H1 (cell line): Measurements from ENCODE around the gene ZNF91. TPM values are rescaled to one million over a fixed set of nuclear protein-coding genes. Genes with fewer than 3 reads are reported as not detected.
"Not testable (repeated sequence)": the region's sequence is repeated elsewhere in the genome, so short reads cannot be mapped to it uniquely, and the experiment has no call there.

Experiments used
- CTCF ChIA-PET: fragments of 300-600 bp; sonication (Branson Sonifier 250); formaldehyde crosslinking; loops from one replicate; lab custom pipeline; 2021; ENCODE audit not compliant: partially characterized antibody; lab: Charles Lee
- POLR2A ChIA-PET: fragments of 300-600 bp; sonication (Branson Sonifier 250); formaldehyde crosslinking; loops from one replicate; lab custom pipeline; 2021; ENCODE audit warnings: inconsistent platforms; ENCODE audit not compliant: partially characterized antibody; lab: Charles Lee
- DNase-seq, 2 experiments: peaks; one replicate each; pipeline versions ENCODE4 v3.0.0 to v3.0.0-alpha.2; 2010 to 2022; ENCODE audit warnings: low spot score in 2 of 2, low read depth in 1 of 2, mixed read lengths in 1 of 2
- FAIRE-seq: peaks from 2 replicates; lab custom pipeline; 2011; peaks lifted over from hg19 to GRCh38; lab: Jason Lieb, UNC
- H2AFZ ChIP-seq: 2 replicates; pipeline ENCODE4 v1.8.1; 2012; ENCODE audit warnings: low read length, inconsistent platforms
- H2AK5ac ChIP-seq: 2 replicates; pipeline ENCODE4 v1.6.1; 2013; ENCODE audit warnings: low read depth, low read length
- H2BK120ac ChIP-seq: replicated peaks from 2 replicates; pipeline ENCODE3; 2013; ENCODE audit warnings: low read depth, low read length, inconsistent platforms
- H2BK12ac ChIP-seq: 2 replicates; pipeline ENCODE4 v1.6.1; 2013; ENCODE audit warnings: low read depth, low read length
- H2BK15ac ChIP-seq: 2 replicates; pipeline ENCODE4 v1.6.1; 2013; ENCODE audit warnings: low read length
- H2BK20ac ChIP-seq: 2 replicates; pipeline ENCODE4 v1.6.1; 2013; ENCODE audit warnings: low read length
- H2BK5ac ChIP-seq: 2 replicates; pipeline ENCODE4 v1.6.1; 2013; ENCODE audit warnings: low read depth, low read length
- H3K14ac ChIP-seq: 2 replicates; pipeline ENCODE4 v1.6.1; 2013; ENCODE audit warnings: inconsistent platforms; ENCODE audit not compliant: insufficient read length
- H3K18ac ChIP-seq: 2 replicates; pipeline ENCODE4 v1.6.1; 2013; ENCODE audit warnings: low read length; ENCODE audit errors: extremely low read depth
- H3K23ac ChIP-seq: 2 replicates; pipeline ENCODE4 v1.6.1; 2013; ENCODE audit warnings: inconsistent platforms; ENCODE audit not compliant: insufficient read length
- H3K23me2 ChIP-seq: 2 replicates; pipeline ENCODE4 v1.6.1; 2013; ENCODE audit warnings: low read depth, low read length
- H3K27ac ChIP-seq: 2 replicates; pipeline ENCODE4 v1.6.1; 2011; ENCODE audit warnings: low read depth, low read length, inconsistent platforms
- H3K27me3 ChIP-seq, 4 experiments: replicated peaks in 1 of 4; 1 replicate in 1 of 4; 2 replicates in 3 of 4; pipeline versions ENCODE4 v1.6.1 to v1.8.1; 2011 to 2013; ENCODE audit warnings: low read length in 3 of 4, mild to moderate bottlenecking in 3 of 4, inconsistent platforms in 2 of 4, mixed read lengths in 2 of 4, moderate library complexity in 1 of 4; ENCODE audit not compliant: control insufficient read depth in 3 of 4, insufficient read depth in 3 of 4; ENCODE audit errors: extremely low read depth in 1 of 4
- H3K36me3 ChIP-seq, 4 experiments: 2 replicates each; pipeline versions ENCODE4 v1.6.1 to v1.8.1; 2011 to 2013; ENCODE audit warnings: mild to moderate bottlenecking in 4 of 4, low read length in 3 of 4, moderate library complexity in 2 of 4, control low read depth in 1 of 4, inconsistent platforms in 1 of 4; ENCODE audit not compliant: insufficient read depth in 4 of 4, control insufficient read depth in 2 of 4
- H3K4ac ChIP-seq: replicated peaks from 2 replicates; pipeline ENCODE3; 2013; ENCODE audit warnings: low read length, low read depth, mixed read lengths, inconsistent platforms; ENCODE audit not compliant: insufficient read length
- H3K4me1 ChIP-seq, 4 experiments: replicated peaks in 1 of 4; 1 replicate in 1 of 4; 2 replicates in 3 of 4; pipeline versions ENCODE4 v1.6.1 to v1.8.1; 2011 to 2013; ENCODE audit warnings: low read length in 3 of 4, inconsistent platforms in 2 of 4, mixed read lengths in 1 of 4; ENCODE audit not compliant: insufficient read depth in 4 of 4, control insufficient read depth in 3 of 4
- H3K4me2 ChIP-seq, 2 experiments: 2 replicates each; pipeline versions ENCODE4 v1.6.1 to v1.8.1; 2011 to 2013; ENCODE audit warnings: low read depth in 2 of 2, low read length in 2 of 2, control low read depth in 1 of 2, inconsistent platforms in 1 of 2, mild to moderate bottlenecking in 1 of 2; ENCODE audit not compliant: insufficient read depth in 1 of 2
- H3K4me3 ChIP-seq, 4 experiments: fragments of 200-600, 300-600 bp in 1 of 4; sonication (generic), shearing (Covaris generic), sonication (Bioruptor Twin) in 1 of 4; 2 replicates each; pipeline versions ENCODE4 v1.5.1 to v1.8.1; 2011 to 2016; ENCODE audit warnings: low read length in 4 of 4, low read depth in 3 of 4, control low read depth in 2 of 4, inconsistent platforms in 2 of 4, mild to moderate bottlenecking in 2 of 4, mixed read lengths in 1 of 4, moderate library complexity in 1 of 4; ENCODE audit not compliant: insufficient read depth in 2 of 4; ENCODE audit errors: extremely low read depth in 1 of 4
- H3K56ac ChIP-seq: replicated peaks from 2 replicates; pipeline ENCODE3; 2013; ENCODE audit warnings: low read depth, mild to moderate bottlenecking, mixed read lengths, low read length, inconsistent platforms; ENCODE audit not compliant: insufficient read length
- H3K79me1 ChIP-seq: 2 replicates; pipeline ENCODE4 v1.6.1; 2013; ENCODE audit warnings: low read depth, low read length, control low read depth
- H3K79me2 ChIP-seq, 2 experiments: 2 replicates each; pipeline versions ENCODE4 v1.6.1 to v1.8.1; 2012 to 2013; ENCODE audit warnings: low read length in 2 of 2, mild to moderate bottlenecking in 2 of 2, inconsistent platforms in 1 of 2; ENCODE audit not compliant: insufficient read depth in 2 of 2, control insufficient read depth in 1 of 2
- H3K9ac ChIP-seq, 4 experiments: replicated peaks in 1 of 4; 1 replicate in 1 of 4; 2 replicates in 3 of 4; pipeline versions ENCODE4 v1.6.1 to v1.8.1; 2011 to 2013; ENCODE audit warnings: low read depth in 3 of 4, low read length in 3 of 4, control low read depth in 2 of 4, mild to moderate bottlenecking in 2 of 4, moderate library complexity in 2 of 4, inconsistent platforms in 1 of 4; ENCODE audit errors: extremely low read depth in 1 of 4
- H3K9me3 ChIP-seq, 2 experiments: 2 replicates each; pipeline versions ENCODE4 v1.6.1 to v1.8.1; 2012 to 2013; ENCODE audit warnings: mild to moderate bottlenecking in 2 of 2, moderate library complexity in 2 of 2, control low read depth in 1 of 2, inconsistent platforms in 1 of 2, low read depth in 1 of 2, low read length in 1 of 2, mixed read lengths in 1 of 2; ENCODE audit not compliant: insufficient read depth in 2 of 2
- H4K20me1 ChIP-seq, 2 experiments: replicated peaks in 1 of 2; 2 replicates each; pipeline versions ENCODE3 to v1.8.1; 2011 to 2013; ENCODE audit warnings: inconsistent platforms in 2 of 2, low read length in 2 of 2, mild to moderate bottlenecking in 1 of 2; ENCODE audit not compliant: insufficient read depth in 2 of 2, control insufficient read depth in 1 of 2
- H4K5ac ChIP-seq: 2 replicates; pipeline ENCODE4 v1.6.1; 2013; ENCODE audit warnings: low read length, low read depth, mixed read lengths, inconsistent platforms; ENCODE audit not compliant: insufficient read length
- H4K8ac ChIP-seq: 2 replicates; pipeline ENCODE4 v1.8.0; 2013; ENCODE audit warnings: mild to moderate bottlenecking, moderate library complexity, low read length, inconsistent platforms; ENCODE audit not compliant: insufficient read depth; ENCODE audit errors: extremely low read depth
- H4K91ac ChIP-seq: replicated peaks from 2 replicates; pipeline ENCODE3; 2013; ENCODE audit warnings: low read length, mixed read lengths, inconsistent platforms; ENCODE audit not compliant: insufficient read length
- WGBS, 2 experiments: shearing (Covaris generic) in 1 of 2; methylation state at CpG; one replicate each; pipeline versions ENCODE4 v1.1.6 to v1.1.7; 2013 to 2015; ENCODE audit warnings: low lambda C conversion rate in 2 of 2, mixed read lengths in 2 of 2, inconsistent platforms in 1 of 2, low coverage in 1 of 2, missing lambda C conversion rate in 1 of 2; ENCODE audit not compliant: insufficient replicate concordance in 2 of 2, insufficient coverage in 1 of 2, insufficient read length in 1 of 2; ENCODE audit errors: extremely low coverage in 1 of 2, missing lambda C conversion rate in 1 of 2; 5-methylcytosine and 5-hydroxymethylcytosine counted together
- polyA plus RNA-seq, 7 experiments: library from polyadenylated mRNA; depleted of rRNA in 3 of 7; stranded (reverse) in 5 of 7; unstranded in 2 of 7; fragments of >200 nt in 5 of 7; fragments of 200-250 nt in 2 of 7; gene quantifications; 1 replicate in 5 of 7; 2 replicates in 1 of 7; 4 replicates in 1 of 7; pipeline versions ENCODE4 v1.2.1 to v1.2.3, GENCODE V29; 2011 to 2013; ENCODE audit warnings: missing spikeins in 2 of 7, mixed read lengths in 2 of 7
- total RNA-seq: library from RNA; stranded (reverse); fragmentation: NEBNext Ultra II Directional; extraction: Animal tissue kit (Norgen Biotek cat#: 25700); gene quantifications from 2 replicates; pipeline ENCODE4 v1.2.1, GENCODE V29; 2021

The ZNF91 gene
- total and polyA plus RNA-seq, 2 of the 8 experiments (the other 6 are each of a cell fraction or from before 2014, with no cell fraction given) = 16.5 to 35.1 TPM

DNA sequence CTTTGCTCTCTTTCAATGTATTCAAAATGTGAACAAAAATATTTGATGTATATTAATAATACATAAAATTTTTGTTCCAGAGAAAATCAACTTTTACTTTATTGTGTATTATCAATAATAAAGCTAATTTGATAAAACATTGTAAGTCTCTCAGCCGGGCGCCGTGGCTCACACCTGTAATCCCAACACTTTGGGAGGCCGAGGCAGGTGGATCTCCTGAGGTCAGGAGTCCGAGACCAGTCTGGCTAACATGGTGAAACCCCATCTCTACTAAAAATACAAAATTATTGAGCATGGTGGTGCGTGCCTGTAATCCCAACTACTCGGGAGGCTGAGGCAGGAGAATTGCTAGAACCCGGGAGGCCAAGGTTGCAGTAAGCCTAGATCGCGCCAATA, 449 bp upstream of the ZNF91 start:
- H2BK12ac ChIP-seq, H3K79me1 ChIP-seq, H4K20me1 ChIP-seq, H2BK120ac ChIP-seq, H3K23ac ChIP-seq, H2BK5ac ChIP-seq, H3K27ac ChIP-seq, H4K8ac ChIP-seq, H3K4me1 ChIP-seq, H3K9ac ChIP-seq, H3K23me2 ChIP-seq, H4K91ac ChIP-seq, H2AFZ ChIP-seq, H3K18ac ChIP-seq, H3K56ac ChIP-seq, FAIRE-seq, H3K27me3 ChIP-seq, H2BK15ac ChIP-seq, H3K14ac ChIP-seq, H3K4me2 ChIP-seq, H2AK5ac ChIP-seq, H2BK20ac ChIP-seq, H3K9me3 ChIP-seq, H3K4ac ChIP-seq, DNase-seq, H4K5ac ChIP-seq: not testable (repeated sequence)
- Histone ChIP-seq H3K79me2 (peaks cover 0 to 32% of the 10 kb centered on the region in 2 experiments; a peak in 3 of 4 replicates), H3K36me3 (peaks cover 4 to 19% (median 15%) of the 10 kb centered on the region in 4 experiments), H3K4me3 (peak overlapping the region in 2 of 4 experiments; percentile 89 to 98; a peak in 1 of 8 replicates)
- ChIA-PET POLR2A (interaction anchor here (0.7 to 9.8 kb wide), 11 partner anchors 8 to 638 kb away, joined by 3 to 116 read pairs (median 4); partner anchors contain the start of genes ZNF681 and ZNF724), CTCF (interaction anchor here (0.6 to 1.6 kb wide), 3 partner anchors 8 to 44 kb away, joined by 3 to 4 read pairs (median 3); no protein-coding TSS in a partner anchor)
- WGBS, 2 experiments = 93% methylated on average over 10 of the region's 10 CpGs; no CpG with 5 or more reads in 1 of the 2 experiments
